Stimulated activated CD4-positive, alpha-beta T cell treated with anti-CD3 and anti-CD28 coated beads, Interleukin-4, amount 100 ng/mL, for 48 hours (primary cell): ENCODE measurements around the gene ZNF516.
A peak's percentile ranks its signal among the peaks of the same experiment; 100 is the strongest.

ENCODE experiments used
- DNase-seq, 2 donors: peaks; one replicate each; pipeline ENCODE4 v3.0.0-alpha.2; 2020; ENCODE audit warnings: low read depth in 2 of 2

ZNF516 gene

DNA sequence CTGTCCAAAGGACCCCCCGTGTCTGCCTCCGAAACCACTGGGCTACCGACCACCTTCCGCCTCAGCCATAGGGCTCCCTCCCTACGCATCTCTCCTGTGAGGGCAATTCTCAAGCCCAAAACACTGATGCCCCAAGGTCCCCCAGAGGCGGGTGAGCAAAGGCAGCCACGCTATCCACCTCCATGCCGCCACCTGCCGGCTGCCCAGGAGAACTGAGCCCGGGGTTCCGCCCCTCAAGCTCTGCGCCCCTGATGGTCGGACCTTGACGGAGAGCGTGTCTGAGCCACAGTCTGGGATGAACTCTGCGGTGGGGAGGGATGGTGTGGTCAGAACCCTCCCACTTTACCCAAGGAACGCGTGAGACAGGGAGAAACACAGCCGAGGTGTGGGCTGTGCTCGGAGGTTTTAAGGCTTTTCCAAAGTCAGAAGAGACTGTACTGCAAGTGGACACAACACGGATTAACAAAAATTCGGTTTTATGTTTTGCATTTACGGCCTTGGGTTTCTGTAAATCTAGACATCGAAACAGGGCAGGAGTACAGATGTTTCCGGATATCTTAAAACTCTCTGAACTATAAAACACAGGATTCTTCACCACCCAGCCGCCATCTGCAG lies 114.1 kb downstream of the ZNF516 start:
- DNase-seq = peak in 1 of 2 donors; percentile 15

DNA sequence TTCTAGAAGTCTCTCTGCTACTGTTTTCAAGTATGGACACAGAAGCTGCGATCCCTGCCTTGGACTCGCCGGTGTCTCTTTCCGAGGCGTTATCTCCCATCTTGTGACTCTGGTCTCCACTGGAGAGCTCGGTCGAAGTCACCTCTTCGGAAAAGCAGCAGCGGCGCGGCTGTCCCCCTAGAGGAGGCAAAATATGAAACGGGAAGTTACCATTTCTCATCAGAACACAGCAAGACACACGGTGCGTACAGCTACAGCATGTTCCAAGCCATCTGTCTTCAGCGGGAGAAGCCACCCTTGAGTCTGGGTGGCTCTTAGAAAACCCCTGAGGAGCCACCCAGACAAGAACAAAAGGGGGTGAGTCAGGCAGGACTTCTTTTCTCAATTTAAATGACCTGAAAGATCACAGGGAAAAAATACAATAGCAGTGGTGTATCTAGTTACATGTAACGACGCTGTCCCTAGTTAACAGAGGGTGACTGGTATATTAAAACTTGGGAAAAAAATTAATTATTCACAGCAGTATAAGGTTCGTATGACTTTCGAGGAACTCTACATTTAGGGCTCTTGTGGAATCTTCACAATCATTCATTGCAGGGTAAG lies 114.8 kb downstream of the ZNF516 start:
- no peak for DNase-seq

DNA sequence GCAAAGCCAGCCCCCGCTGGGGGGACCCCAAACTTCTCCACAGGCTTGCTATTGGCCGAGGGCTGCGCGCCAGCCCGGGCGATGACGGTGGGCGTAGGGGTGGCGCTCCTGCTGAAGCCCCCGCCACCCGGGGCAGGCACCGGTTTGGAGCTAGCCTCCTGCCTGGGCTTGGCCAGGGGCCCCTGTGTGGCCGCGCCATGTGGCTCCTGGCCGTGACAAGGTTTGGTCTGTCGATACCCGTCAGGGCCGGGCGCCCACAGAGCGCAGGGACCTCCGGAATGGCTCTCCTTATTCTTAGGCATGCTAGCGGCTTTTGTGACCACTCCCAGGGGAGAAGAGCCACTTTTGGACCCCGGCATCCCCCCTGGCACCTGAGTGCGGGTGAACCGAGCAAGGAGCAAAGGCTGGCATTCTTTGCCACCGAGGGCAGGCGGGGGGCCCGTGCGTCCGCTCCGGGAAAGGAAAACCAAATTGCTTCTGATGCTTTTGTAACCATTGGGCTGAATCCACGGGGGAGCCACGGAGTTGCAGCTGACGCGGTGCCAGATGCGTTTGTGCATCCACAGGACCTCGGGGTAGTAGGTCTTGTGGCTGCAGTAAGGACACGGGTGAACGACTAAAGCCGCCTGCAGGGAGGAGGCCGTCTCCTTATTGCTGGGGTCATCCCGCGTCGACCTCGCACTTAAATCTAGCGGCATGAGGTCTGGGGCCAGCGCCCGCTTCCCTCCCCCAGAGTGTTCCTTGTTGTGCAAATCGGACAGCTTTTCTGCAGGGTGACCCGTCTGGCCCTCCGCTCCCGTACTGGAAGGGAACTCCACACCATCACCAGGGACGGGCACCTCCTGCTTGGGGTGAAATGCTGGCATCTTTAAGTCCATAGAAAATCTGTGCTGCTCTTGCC lies 115.6 kb downstream of the ZNF516 start:
- DNase-seq = no peak

DNA sequence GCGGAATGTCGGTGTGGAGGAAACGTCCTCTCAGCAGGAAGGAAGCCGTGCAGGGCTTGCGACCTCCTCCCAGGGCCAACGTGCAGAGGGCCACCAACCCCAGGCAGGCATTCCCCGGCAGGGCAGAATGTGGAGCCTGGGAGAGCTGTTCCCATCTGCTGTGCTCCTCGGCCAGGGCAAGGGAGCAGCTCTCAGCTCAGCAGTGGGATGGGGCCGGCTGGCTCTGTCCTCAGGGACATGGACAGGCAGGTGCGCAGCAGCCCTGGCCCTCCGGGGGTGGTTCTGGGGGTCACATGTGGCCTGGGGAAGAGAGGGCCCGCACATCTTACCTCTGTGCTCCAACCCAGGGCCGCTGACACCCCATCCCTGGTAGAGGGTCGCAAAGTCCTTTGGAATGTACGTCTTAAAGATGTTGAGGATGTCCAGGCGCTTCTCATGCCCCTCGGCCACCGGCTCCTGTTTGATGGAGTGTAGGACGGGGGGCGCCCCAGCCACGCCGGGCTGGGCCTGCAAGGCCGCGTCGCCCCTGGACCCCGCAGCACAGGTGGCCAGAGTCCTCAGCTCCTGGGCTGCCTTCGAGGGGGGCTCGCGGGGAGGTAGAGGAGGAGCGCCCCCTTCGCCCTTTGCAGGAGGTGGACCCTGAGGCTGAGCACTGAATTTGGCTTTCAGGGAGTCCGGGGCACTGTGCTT lies 116.4 kb downstream of the ZNF516 start:
- no peak for DNase-seq

DNA sequence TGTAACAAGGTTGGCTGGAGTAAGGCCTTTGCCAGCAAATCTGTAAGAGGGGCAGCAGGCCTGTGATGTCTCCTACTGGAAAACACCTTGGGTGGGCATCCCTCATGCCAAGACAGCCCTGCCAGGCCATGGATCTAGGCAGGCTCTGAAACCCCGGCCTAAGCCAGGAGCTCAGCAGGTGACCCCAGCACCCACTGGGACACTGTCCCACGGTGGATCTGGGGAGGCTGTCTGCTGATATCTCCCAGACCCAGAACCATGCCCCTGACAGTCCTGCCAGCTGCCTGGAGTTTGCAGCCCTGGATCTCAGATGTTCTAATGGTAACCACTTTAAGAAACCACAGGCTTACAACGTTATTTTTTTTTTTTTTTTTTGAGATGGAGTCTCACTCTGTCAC lies 117.7 kb downstream of the ZNF516 start:
- no peak for DNase-seq

DNA sequence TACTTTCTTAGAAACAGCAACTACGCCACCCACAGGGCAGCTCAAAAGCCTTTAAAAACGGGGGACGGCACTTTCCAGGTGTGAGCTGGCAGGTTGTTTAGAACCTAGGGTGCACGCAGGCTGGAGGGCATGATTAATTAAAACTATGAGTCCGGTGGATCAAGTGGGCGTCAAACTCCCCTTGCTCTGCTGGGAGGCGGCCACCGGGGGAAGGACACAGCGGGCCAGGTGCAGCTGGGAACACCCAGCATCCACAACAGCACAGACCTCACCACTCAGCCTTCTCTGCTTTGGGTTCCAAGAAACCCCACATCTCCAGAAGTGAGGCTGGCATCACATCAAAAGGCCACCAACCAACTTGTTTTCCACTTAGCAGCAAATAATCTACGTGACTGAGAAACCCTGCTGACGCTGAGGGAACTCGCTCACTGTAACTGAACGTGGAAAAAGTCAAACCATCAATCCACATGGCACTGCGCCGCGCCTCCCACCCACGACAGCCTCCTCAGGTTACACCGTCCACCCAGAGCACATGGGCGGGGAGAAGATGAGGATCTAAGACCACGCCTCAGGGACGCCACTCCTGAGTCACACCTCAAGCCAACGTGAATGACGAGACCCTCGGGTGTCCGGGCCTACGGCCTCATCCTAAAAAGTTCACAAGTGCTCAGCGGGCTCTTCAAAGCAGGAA lies 118.2 kb downstream of the ZNF516 start:
- peak; percentile 43 to 44 for DNase-seq

DNA sequence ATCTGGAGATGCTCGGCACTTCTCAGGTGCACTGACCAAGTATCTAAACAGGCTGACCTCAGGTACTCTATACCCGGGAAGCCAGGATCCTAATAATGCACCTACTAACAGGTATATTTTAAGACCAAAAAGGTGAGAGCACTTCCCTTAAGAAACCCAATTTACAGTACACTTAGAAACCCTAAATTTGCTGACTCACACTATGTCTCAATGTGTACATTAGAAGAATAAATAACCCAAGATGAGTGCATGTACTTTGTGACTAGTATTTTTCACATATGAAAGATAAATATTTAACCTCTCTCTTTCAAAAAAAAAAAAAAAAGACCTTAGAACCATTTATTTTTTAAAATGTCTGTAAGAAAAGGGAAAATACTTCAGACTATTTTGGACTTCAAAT lies 118.8 kb downstream of the ZNF516 start:
- no peak for DNase-seq

DNA sequence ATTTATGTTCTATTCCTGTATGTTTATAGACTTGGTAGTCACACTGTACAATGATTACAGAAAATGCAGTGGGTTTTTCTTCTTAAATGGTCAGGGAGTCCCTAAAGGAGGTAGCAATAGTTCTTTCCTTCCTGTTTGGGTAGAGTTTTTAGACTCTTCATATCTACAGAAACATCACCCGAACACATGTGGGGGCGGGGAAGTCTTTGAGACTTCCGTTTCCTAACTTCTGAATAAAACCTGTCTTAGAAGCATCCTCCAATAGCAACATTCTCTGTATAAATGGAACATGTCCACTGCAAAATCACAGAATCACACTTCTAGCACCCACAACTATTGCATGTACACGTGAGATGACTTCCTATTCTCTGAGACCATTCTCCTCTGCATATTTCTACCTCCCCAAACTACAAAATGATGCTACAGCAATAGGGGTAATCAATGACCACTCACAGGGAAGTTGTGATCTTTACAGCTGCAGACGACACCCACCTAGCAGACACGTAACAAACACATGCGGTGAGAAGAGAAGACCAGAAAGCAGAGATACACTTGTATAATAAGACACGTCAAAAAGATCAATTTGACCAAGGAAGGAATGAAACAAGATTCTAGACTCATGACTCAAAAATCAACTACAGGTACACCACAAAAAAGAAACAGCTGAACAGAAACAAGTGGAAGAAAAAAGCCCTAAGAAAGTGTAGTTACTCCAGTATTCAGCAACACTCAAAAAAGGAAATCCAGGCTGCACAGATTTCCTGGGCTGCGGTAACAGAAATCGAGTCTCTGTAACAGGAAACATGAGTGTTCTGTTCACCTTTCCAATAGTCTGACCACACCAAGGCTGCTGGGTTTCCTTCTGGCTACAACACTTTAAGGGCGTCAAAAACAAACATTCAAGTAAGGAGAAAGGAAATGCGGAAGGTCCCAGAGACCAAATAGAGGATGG lies 120.4 kb downstream of the ZNF516 start:
- peak in 1 of 2 donors; percentile 38 for DNase-seq

DNA sequence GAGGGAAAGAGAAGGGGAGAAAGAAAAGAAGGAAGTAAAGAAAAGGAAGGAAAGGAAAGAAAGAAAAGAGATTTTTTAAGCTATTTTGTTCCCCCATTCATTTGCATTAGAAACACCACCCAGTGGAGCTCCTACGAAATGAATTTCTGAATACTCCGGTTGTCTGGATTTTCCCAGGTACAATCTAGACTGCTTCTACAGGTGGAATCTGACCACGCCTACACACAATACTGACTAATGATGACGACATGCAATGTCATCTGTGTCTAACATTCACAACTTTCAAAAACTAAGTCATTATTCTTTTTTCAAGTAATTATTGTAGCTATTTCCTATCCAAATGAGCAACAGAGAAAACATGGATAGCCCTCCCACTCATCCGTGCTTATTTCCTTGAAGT lies 121.7 kb downstream of the ZNF516 start:
- no peak for DNase-seq

DNA sequence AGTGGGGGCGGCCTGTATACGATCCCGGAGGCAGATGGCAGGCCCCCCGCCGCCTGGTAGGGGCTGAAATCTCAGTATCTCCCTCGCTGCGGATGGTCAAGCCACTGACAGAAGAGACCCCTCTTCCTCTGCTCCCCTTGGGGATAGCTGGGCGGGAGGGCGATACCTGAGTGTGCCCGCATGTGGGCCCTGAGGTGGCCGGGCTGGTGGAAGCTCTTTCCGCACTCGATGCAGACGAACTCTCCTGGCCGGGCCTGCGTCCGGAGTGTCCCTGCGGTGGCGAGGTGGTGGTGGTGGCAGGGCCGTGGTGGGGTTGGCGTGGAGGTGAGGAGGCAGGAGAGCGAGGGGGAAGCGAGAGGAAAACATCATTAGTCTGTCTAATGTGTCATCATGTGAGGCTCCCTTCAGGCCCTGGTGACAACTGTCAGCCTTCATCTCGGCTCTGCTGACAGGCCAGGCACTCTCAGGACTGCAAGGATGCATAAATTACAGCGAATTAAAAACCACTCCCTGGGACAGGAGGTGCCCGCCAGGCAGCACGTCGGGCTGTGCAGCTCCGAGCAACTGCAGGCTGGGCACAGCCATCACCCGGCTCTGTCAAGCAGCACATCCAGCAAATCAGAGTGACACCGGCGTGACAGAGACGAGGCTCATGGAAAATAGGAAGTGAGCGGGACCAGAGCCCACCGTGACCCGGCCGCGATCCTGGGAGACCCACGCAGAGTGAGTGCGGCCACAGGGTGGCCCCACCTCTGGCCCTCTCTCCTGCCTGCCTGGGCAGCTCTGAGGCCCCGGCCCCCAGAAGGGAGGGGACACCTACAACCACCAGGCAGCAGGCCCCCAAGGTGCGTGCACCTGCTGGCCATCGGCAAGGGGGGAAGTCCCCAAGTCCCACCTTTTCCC lies 123.5 kb downstream of the ZNF516 start:
- no peak for DNase-seq

DNA sequence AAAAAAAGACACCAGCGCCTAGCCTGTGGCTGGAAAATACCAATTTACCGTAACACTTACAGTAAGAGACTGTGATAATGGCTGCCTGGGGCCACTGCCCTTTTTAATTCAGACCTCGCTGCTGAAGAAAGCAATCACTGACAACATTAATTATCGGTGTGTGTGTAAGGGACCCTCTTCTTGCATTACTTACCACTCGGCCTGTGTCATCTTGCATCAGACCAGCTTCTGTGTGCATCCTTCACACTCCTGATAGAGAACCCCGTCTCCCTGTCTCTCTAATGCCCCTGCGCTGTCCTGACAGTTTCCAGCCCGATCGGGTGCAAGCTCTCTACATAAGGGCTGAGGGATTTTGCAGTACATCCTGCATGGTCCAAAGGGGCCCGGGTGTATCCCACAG lies 124.4 kb downstream of the ZNF516 start:
- DNase-seq = no peak

DNA sequence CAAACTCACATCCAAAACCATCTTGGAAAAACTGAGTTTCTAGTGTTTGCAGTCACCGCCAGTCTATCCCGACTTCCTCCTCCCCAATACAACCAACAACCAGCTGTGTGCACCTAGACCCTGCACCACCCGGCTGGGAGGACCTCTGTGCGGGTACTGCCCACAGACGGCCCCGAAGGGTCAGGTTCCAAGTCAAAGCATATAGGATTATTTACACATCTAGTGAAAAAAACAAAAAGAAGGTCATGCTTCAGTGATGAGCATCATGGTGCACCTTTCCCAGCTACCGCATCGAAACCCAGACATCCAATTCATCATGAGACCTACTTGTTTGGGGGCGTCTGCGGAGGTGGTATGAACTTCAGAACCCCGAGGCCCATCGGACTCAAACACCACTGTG lies 124.8 kb downstream of the ZNF516 start:
- DNase-seq = no peak

DNA sequence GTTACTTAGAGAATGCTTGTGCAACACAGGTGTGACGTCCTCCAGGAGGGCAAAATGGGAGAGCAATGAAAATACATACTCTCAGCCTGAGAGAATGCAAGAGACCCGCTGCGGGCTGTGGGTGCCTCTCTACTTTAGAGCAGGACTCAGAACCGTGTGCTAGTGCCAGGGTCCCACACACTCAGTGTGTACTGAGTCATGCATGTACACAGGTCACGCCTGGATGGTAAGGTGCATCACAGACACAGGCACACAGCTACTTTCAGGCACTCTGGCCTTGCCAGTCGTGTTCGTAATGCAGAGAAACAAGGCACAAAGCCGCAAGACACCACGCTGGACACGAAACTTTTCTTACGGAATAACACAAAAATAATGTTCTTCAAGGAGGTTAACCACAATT lies 125.3 kb downstream of the ZNF516 start:
- no peak for DNase-seq

DNA sequence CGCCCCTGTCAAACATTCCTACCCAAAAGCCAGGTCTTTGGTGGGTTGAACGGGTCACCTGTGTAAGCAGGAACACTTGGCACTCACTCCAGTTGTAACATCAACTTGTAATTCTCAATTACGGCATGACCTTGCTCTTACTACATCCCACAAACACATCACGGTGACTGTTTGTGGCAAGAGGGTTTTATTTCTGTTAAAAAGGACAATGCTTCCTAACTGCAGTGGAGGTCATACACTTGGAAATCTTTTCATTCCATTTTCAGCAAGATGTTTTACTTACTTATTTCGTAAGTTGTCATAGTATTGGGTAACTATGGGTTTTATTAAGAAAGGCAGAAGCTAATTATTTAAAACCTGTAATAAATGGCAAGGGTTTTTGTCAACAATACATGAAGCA lies 126.1 kb downstream of the ZNF516 start:
- DNase-seq = no peak

DNA sequence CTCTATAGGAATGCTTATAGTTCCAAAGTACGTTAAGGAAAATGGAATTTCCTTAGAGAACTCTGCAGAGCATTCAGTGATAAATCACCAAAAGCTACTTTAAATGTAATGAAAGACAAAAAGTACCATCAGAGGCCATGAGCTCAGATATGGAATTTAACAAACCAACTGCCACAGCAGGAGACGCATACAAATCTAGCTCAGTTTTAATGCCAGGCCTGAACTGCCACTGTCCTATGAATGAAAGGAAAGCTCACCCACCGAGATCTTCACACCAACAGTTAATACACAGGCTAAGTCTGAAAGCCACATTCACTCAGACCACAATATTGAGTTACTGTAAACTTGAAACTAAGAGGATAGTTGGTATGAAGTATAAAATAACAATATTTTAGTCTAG lies 126.8 kb downstream of the ZNF516 start:
- no peak for DNase-seq

DNA sequence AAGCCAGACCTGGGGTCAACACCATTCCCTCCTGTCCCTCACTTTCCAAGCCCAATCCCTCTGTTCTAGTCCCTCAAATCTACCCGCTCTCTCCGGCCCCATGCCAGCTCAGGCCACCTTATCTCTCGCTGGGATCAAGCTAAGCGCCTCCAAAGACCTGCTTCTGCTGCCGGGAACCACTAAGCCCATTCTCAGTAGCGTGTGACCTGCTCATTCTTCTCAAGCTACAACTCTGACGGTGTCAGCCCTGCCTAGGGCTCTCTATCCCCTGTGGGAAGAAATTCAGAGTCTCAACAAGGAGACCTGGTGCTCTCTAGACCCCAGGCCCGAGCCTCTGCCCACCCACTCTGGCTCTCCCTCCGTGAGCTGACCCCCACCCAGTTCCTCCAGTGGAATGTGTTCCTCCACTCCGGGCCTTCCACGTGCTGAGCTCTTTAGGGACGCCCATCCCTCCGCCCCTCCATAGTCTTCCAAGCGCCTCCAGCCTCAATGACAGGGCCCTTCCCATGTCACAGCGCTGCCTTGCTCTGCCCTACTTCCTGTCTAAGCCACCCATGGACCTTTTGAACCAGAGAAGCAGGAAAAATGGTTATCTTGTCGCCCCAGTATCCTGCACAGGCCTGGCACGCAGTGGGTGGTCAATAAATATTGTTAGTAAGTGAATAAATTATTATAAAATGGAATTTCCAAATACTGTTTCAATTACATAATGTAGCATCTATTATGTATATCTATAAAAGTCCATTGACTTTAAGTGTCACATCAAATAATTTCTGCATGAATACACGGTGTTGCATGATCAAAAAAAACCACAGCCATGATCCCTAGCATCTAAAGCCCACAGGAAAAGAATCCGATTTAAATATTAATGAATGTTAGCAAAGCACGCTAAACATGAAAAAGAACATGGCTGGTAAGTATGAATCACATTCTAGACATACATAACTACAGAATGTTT lies 127.6 kb downstream of the ZNF516 start:
- DNase-seq = no peak

DNA sequence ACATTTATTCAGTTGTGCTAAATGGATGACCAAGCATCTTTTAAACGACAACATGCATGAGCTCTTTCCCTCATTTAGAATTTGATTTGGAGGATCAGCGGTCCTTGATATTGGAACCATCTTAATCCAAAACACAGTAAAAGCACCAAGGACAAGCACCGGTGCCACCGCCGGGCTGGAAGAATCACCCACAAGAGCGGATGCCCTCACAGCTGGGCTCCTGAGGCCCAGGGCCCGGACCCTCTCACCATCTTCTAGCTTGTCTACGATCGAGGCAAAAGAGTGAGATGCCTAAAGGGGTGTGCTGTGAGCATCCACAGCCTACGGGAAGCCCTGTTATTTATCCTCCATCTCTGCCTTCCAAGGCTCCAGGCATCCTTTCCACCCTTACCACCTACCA lies 129.5 kb downstream of the ZNF516 start:
- DNase-seq = no peak
